ENCODE data around the gene DOK7. TPM values are rescaled to one million over a fixed set of nuclear protein-coding genes. Genes with fewer than 3 reads are reported as not detected.

The DOK7 gene
- total RNA-seq, 1 donor from 2014 or later: not detected

- TF ChIP-seq CTCF (conservative IDR thresholded peaks at IDR 0.05): no peak
- DNase-seq (ENCODE audit: low read depth, low spot score): no peak
- Mint-ChIP-seq H3K27me3 (ENCODE audit: low read depth) (no peaks in the 10 kb centered on the region), H3K36me3 (ENCODE audit: low read depth) (no peaks in the 10 kb centered on the region), H3K27ac (ENCODE audit: unreplicated experiment) (no peak overlapping the region), H3K9me3 (no peaks in the 10 kb centered on the region), H3K4me1 (no peaks in the 10 kb centered on the region), H3K4me3 (no peak overlapping the region)
These were observed 18.6 kb upstream of the DOK7 start for GRCh38 chr4:3444351-3445110.

GRCh38 chr4:3445111-3445820 lies 17.8 kb upstream of the DOK7 start:
- no peak for TF ChIP-seq CTCF (conservative IDR thresholded peaks at IDR 0.05)
- no peak for DNase-seq (ENCODE audit: low read depth, low spot score)
- H3K4me1 Mint-ChIP-seq: no peaks in the 10 kb centered on the region
- H3K9me3 Mint-ChIP-seq: no peaks in the 10 kb centered on the region
- no peak overlapping the region for H3K27ac Mint-ChIP-seq (ENCODE audit: unreplicated experiment)
- no peak overlapping the region for H3K4me3 Mint-ChIP-seq
- no peaks in the 10 kb centered on the region for H3K36me3 Mint-ChIP-seq (ENCODE audit: low read depth)
- no peaks in the 10 kb centered on the region for H3K27me3 Mint-ChIP-seq (ENCODE audit: low read depth)

GRCh38 chr4:3445829-3446545 lies 17.1 kb upstream of the DOK7 start:
- no peak for DNase-seq (ENCODE audit: low read depth, low spot score)
- Mint-ChIP-seq H3K4me1 (no peaks in the 10 kb centered on the region), H3K9me3 (no peaks in the 10 kb centered on the region), H3K27ac (ENCODE audit: unreplicated experiment) (no peak overlapping the region), H3K4me3 (no peak overlapping the region), H3K27me3 (ENCODE audit: low read depth) (no peaks in the 10 kb centered on the region), H3K36me3 (ENCODE audit: low read depth) (no peaks in the 10 kb centered on the region)
- TF ChIP-seq CTCF (conservative IDR thresholded peaks at IDR 0.05): no peak

GRCh38 chr4:3446631-3447320 lies 16.3 kb upstream of the DOK7 start:
- no peak for DNase-seq (ENCODE audit: low read depth, low spot score)
- Mint-ChIP-seq H3K27ac (ENCODE audit: unreplicated experiment) (no peak overlapping the region), H3K9me3 (no peaks in the 10 kb centered on the region), H3K27me3 (ENCODE audit: low read depth) (no peaks in the 10 kb centered on the region), H3K4me1 (no peaks in the 10 kb centered on the region), H3K4me3 (no peak overlapping the region), H3K36me3 (ENCODE audit: low read depth) (no peaks in the 10 kb centered on the region)
- no peak for TF ChIP-seq CTCF (conservative IDR thresholded peaks at IDR 0.05)

All from neural crest cell (in vitro differentiated cells).